ENCODE measurements around the gene CBLL1. TPM values are rescaled to one million over a fixed set of nuclear protein-coding genes. Genes with fewer than 3 reads are reported as not detected.

Gene CBLL1
- total and polyA plus RNA-seq, 5 donors from 2014 or later, result 66.9 to 150 (median 141) TPM

DNA sequence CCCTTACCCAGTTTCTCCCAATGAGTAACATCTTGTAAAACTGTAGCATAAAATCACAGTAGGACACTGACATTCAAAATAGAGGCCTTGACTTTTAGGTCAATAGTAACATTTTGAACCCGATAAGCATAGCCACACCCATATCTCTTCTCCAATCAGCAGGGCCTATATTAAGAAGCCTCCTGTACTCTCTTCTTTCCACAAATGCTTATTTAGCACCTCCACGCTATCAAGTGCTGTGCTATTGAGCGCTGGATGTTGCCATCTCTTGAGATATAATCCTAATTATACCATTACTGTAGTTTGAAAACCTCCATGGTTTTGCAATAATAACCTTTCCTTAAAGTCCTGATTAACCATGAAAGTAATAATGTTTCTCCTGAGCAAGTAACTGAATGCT, 40.1 kb upstream of the CBLL1 start:
- H3K4me3 Mint-ChIP-seq, result no peak overlapping the region
- no peak for ATAC-seq (ENCODE audit: low read depth in 2 of 2)
- H3K27me3 ChIP-seq (ENCODE audit: control insufficient read depth, insufficient read depth, low read length), result peaks cover 4% of the 10 kb centered on the region
- H3K9me3 Mint-ChIP-seq, result no peaks in the 10 kb centered on the region
- H3K27ac Mint-ChIP-seq, result no peak overlapping the region
- H3K4me3 ChIP-seq (ENCODE audit: low read depth, low read length), result no peak overlapping the region
- H3K27me3 Mint-ChIP-seq, result peaks cover 22% of the 10 kb centered on the region
- no peaks in the 10 kb centered on the region for H3K4me1 ChIP-seq (ENCODE audit: control insufficient read depth, insufficient read depth, low read length, poor library complexity, severe bottlenecking)
- peaks cover 2 to 13% (median 6%) of the 10 kb centered on the region in 4 donors for H3K4me1 Mint-ChIP-seq
- H3K27ac ChIP-seq (ENCODE audit: insufficient read depth, low read length, poor library complexity, severe bottlenecking), result no peak overlapping the region
- no peaks in the 10 kb centered on the region for H3K36me3 ChIP-seq (ENCODE audit: control insufficient read depth, insufficient read depth, low read length)
- H3K9me3 ChIP-seq (ENCODE audit: control insufficient read depth in 2 of 2, low read length in 2 of 2), result no peaks in the 10 kb centered on the region
- no peak for DNase-seq
- peaks cover 4% of the 10 kb centered on the region for H3K36me3 Mint-ChIP-seq

DNA sequence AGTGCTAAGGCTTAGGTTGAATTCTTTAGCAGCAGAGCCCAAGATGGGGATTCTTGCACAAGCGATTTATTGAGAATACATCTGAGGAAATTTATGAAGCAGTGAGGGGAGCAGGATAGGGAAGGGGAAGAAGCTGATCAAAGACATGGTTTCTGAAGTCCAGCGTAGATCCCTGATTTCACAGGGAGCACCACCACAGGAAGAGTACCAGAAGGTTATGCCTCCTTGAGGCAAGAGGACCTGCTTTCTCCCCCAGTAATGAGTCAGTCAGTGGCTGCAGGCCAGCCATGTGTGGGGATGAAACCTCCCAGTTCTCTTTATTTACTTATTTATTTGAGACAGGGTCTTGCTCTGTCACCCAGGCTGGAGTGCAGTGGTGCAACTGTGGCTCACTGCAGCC, 35.0 kb upstream of the CBLL1 start:
- Mint-ChIP-seq H3K4me1 (no peaks in the 10 kb centered on the region), H3K9me3 (no peaks in the 10 kb centered on the region), H3K27me3 (peaks cover 5% of the 10 kb centered on the region), H3K4me3 (no peak overlapping the region), H3K36me3 (no peaks in the 10 kb centered on the region), H3K27ac (no peak overlapping the region)
- peaks cover 3% of the 10 kb centered on the region for H3K27me3 ChIP-seq (ENCODE audit: control insufficient read depth, insufficient read depth, low read length)
- DNase-seq, result no peak
- no peak overlapping the region for H3K27ac ChIP-seq (ENCODE audit: insufficient read depth, low read length, poor library complexity, severe bottlenecking)
- H3K9me3 ChIP-seq (ENCODE audit: control insufficient read depth in 2 of 2, low read length in 2 of 2), result no peaks in the 10 kb centered on the region
- no peak for ATAC-seq (ENCODE audit: low read depth in 2 of 2)
- no peaks in the 10 kb centered on the region for H3K4me1 ChIP-seq (ENCODE audit: control insufficient read depth, insufficient read depth, low read length, poor library complexity, severe bottlenecking)
- H3K4me3 ChIP-seq (ENCODE audit: low read depth, low read length), result no peak overlapping the region
- no peaks in the 10 kb centered on the region for H3K36me3 ChIP-seq (ENCODE audit: control insufficient read depth, insufficient read depth, low read length)

DNA sequence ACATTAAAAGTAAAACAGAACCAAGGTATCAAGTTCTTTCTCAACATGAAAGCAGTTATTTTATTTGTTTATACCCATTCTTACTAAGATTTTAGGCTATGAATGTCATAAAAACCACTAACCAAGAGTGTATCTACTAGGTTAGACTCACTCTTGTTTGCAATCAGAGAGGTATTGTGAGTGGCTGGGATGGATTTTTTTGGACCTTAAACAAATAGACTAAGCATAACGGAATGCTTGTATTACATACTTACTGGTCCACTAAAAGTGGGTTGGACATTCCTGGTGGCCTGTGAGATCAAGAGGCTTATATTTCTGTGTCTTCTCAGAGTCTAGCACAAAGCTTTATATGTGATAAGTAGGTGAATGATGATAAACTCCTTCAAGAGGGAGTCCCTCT, 32.6 kb upstream of the CBLL1 start:
- no peak overlapping the region for H3K27ac ChIP-seq (ENCODE audit: insufficient read depth, low read length, poor library complexity, severe bottlenecking)
- Mint-ChIP-seq H3K27me3 (peaks cover 5% of the 10 kb centered on the region), H3K4me1 (no peaks in the 10 kb centered on the region), H3K27ac (no peak overlapping the region), H3K9me3 (no peaks in the 10 kb centered on the region), H3K36me3 (no peaks in the 10 kb centered on the region), H3K4me3 (no peak overlapping the region)
- H3K9me3 ChIP-seq (ENCODE audit: control insufficient read depth in 2 of 2, low read length in 2 of 2), result no peaks in the 10 kb centered on the region
- no peaks in the 10 kb centered on the region for H3K4me1 ChIP-seq (ENCODE audit: control insufficient read depth, insufficient read depth, low read length, poor library complexity, severe bottlenecking)
- no peak for ATAC-seq (ENCODE audit: low read depth in 2 of 2)
- H3K36me3 ChIP-seq (ENCODE audit: control insufficient read depth, insufficient read depth, low read length), result no peaks in the 10 kb centered on the region
- H3K4me3 ChIP-seq (ENCODE audit: low read depth, low read length), result no peak overlapping the region
- H3K27me3 ChIP-seq (ENCODE audit: control insufficient read depth, insufficient read depth, low read length), result peaks cover 3% of the 10 kb centered on the region
- DNase-seq, result no peak

- Histone ChIP-seq H3K9me3 (ENCODE audit: control insufficient read depth in 2 of 2, low read length in 2 of 2) (no peaks in the 10 kb centered on the region), H3K36me3 (ENCODE audit: control insufficient read depth, insufficient read depth, low read length) (no peaks in the 10 kb centered on the region), H3K4me1 (ENCODE audit: control insufficient read depth, insufficient read depth, low read length, poor library complexity, severe bottlenecking) (no peaks in the 10 kb centered on the region), H3K27ac (ENCODE audit: insufficient read depth, low read length, poor library complexity, severe bottlenecking) (no peak overlapping the region), H3K27me3 (ENCODE audit: control insufficient read depth, insufficient read depth, low read length) (peaks cover 6% of the 10 kb centered on the region), H3K4me3 (ENCODE audit: low read depth, low read length) (no peak overlapping the region)
- no peaks in the 10 kb centered on the region for H3K4me1 Mint-ChIP-seq
- DNase-seq, result no peak
- ATAC-seq (ENCODE audit: low read depth in 2 of 2), result no peak
- H3K27me3 Mint-ChIP-seq, result peaks cover 5% of the 10 kb centered on the region
- H3K4me3 Mint-ChIP-seq, result no peak overlapping the region
- H3K36me3 Mint-ChIP-seq, result no peaks in the 10 kb centered on the region
- H3K27ac Mint-ChIP-seq, result no peak overlapping the region
- H3K9me3 Mint-ChIP-seq, result no peaks in the 10 kb centered on the region
Measured at GRCh38 chr7:107712025-107712424, 31.9 kb upstream of the CBLL1 start.

- Histone ChIP-seq H3K4me1 (ENCODE audit: control insufficient read depth, insufficient read depth, low read length, poor library complexity, severe bottlenecking) (no peaks in the 10 kb centered on the region), H3K27me3 (ENCODE audit: control insufficient read depth, insufficient read depth, low read length) (peaks cover 6% of the 10 kb centered on the region), H3K36me3 (ENCODE audit: control insufficient read depth, insufficient read depth, low read length) (no peaks in the 10 kb centered on the region), H3K9me3 (ENCODE audit: control insufficient read depth in 2 of 2, low read length in 2 of 2) (no peaks in the 10 kb centered on the region), H3K4me3 (ENCODE audit: low read depth, low read length) (no peak overlapping the region), H3K27ac (ENCODE audit: insufficient read depth, low read length, poor library complexity, severe bottlenecking) (no peak overlapping the region)
- Mint-ChIP-seq H3K27ac (no peak overlapping the region), H3K27me3 (peaks cover 5% of the 10 kb centered on the region), H3K36me3 (no peaks in the 10 kb centered on the region), H3K9me3 (no peaks in the 10 kb centered on the region), H3K4me3 (no peak overlapping the region), H3K4me1 (no peaks in the 10 kb centered on the region)
- ATAC-seq (ENCODE audit: low read depth in 2 of 2), result no peak
- DNase-seq, result no peak
Measured at GRCh38 chr7:107712896-107713295, 31.0 kb upstream of the CBLL1 start.

DNA sequence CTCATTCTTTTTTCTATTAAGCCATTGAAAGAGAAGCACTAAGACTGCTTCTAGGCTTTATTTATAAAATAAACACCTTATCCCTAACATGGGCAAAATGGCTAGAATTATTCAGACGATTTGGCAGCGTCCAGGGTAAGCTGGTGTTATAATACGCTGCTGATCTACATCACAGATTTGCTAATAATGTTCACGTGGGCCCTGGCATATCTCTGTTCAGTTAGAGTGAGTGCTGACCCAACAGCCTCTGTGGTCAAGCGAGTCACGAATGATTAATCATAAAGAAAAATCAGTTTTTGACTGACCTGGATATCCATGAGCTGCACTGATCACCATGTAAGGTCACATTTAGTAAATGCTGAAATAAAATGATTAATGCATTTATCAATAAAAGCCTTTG, 28.4 kb upstream of the CBLL1 start:
- H3K27ac ChIP-seq (ENCODE audit: insufficient read depth, low read length, poor library complexity, severe bottlenecking), result no peak overlapping the region
- H3K4me3 ChIP-seq (ENCODE audit: low read depth, low read length), result no peak overlapping the region
- Mint-ChIP-seq H3K27me3 (peaks cover 15% of the 10 kb centered on the region), H3K9me3 (peaks cover 0 to 1% (median 0%) of the 10 kb centered on the region in 7 donors), H3K4me1 (no peaks in the 10 kb centered on the region), H3K27ac (no peak overlapping the region), H3K36me3 (no peaks in the 10 kb centered on the region), H3K4me3 (no peak overlapping the region)
- H3K9me3 ChIP-seq (ENCODE audit: control insufficient read depth in 2 of 2, low read length in 2 of 2), result no peaks in the 10 kb centered on the region
- no peak for ATAC-seq (ENCODE audit: low read depth in 2 of 2)
- H3K4me1 ChIP-seq (ENCODE audit: control insufficient read depth, insufficient read depth, low read length, poor library complexity, severe bottlenecking), result no peaks in the 10 kb centered on the region
- no peaks in the 10 kb centered on the region for H3K36me3 ChIP-seq (ENCODE audit: control insufficient read depth, insufficient read depth, low read length)
- H3K27me3 ChIP-seq (ENCODE audit: control insufficient read depth, insufficient read depth, low read length), result peaks cover 6% of the 10 kb centered on the region
- DNase-seq, result no peak

- Histone ChIP-seq H3K4me1 (ENCODE audit: control insufficient read depth, insufficient read depth, low read length, poor library complexity, severe bottlenecking) (no peaks in the 10 kb centered on the region), H3K27ac (ENCODE audit: insufficient read depth, low read length, poor library complexity, severe bottlenecking) (no peak overlapping the region), H3K4me3 (ENCODE audit: low read depth, low read length) (no peak overlapping the region), H3K9me3 (ENCODE audit: control insufficient read depth in 2 of 2, low read length in 2 of 2) (no peaks in the 10 kb centered on the region), H3K27me3 (ENCODE audit: control insufficient read depth, insufficient read depth, low read length) (peaks cover 3% of the 10 kb centered on the region), H3K36me3 (ENCODE audit: control insufficient read depth, insufficient read depth, low read length) (no peaks in the 10 kb centered on the region)
- DNase-seq (no peak), ATAC-seq (ENCODE audit: low read depth in 2 of 2) (no peak)
- H3K27ac Mint-ChIP-seq, result peak overlapping the region in 1 of 3 donors; percentile 57
- no peaks in the 10 kb centered on the region for H3K4me1 Mint-ChIP-seq
- no peak overlapping the region for H3K4me3 Mint-ChIP-seq
- peaks cover 0 to 1% (median 0%) of the 10 kb centered on the region in 7 donors for H3K9me3 Mint-ChIP-seq
- peaks cover 13% of the 10 kb centered on the region for H3K27me3 Mint-ChIP-seq
- no peaks in the 10 kb centered on the region for H3K36me3 Mint-ChIP-seq
Measured at GRCh38 chr7:107718456-107719193, 25.3 kb upstream of the CBLL1 start.

DNA sequence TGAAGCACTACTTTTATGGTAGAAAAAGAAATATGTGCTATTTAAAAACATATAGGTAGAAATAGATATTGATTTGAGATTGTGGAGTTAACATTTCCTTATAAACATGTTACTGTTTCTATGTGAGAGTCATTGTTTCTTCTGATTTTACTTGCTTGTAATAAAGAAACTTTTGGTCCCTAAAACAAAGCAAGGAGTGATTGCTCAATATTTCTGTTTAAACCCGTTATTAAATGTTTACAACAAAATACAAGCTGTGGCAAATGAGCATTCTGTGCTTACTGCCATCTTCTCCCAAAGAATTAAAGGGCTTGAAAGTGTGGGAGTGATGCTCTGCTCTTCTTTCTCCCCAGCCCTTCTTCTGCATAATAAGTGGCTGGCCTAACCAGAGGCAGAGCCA, 22.7 kb upstream of the CBLL1 start:
- Mint-ChIP-seq H3K27me3 (peaks cover 25% of the 10 kb centered on the region), H3K36me3 (no peaks in the 10 kb centered on the region), H3K27ac (no peak overlapping the region), H3K4me1 (peaks cover 0 to 5% (median under 1%) of the 10 kb centered on the region in 4 donors), H3K4me3 (no peak overlapping the region), H3K9me3 (peaks cover 0 to 1% (median 0%) of the 10 kb centered on the region in 7 donors)
- H3K27ac ChIP-seq (ENCODE audit: insufficient read depth, low read length, poor library complexity, severe bottlenecking), result no peak overlapping the region
- ATAC-seq (ENCODE audit: low read depth in 2 of 2) (no peak), DNase-seq (no peak)
- peaks cover 3% of the 10 kb centered on the region for H3K27me3 ChIP-seq (ENCODE audit: control insufficient read depth, insufficient read depth, low read length)
- no peaks in the 10 kb centered on the region for H3K4me1 ChIP-seq (ENCODE audit: control insufficient read depth, insufficient read depth, low read length, poor library complexity, severe bottlenecking)
- H3K9me3 ChIP-seq (ENCODE audit: control insufficient read depth in 2 of 2, low read length in 2 of 2), result no peaks in the 10 kb centered on the region
- no peak overlapping the region for H3K4me3 ChIP-seq (ENCODE audit: low read depth, low read length)
- H3K36me3 ChIP-seq (ENCODE audit: control insufficient read depth, insufficient read depth, low read length), result no peaks in the 10 kb centered on the region
